Measurements from ENCODE around the gene SVOPL.

DNA sequence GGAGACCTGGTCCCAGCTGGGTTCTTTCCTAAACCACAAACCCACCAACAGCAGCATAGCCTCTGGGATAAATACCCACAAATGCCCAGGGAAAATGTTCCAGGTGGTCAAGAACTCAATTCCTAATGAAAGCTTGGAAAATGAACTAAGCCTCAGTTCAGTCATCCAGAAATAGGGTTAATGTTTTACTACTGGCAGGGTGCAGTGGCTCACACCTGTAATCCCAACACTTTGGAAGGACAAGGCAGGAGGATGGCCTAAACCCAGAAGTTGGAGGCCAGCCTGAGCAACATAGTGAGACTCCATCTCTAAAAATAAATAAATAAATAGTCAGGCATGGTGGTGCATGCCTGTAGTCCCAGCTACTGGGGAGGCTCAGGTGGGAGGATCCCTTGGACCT is 82.2 kb downstream of the SVOPL start:
- no peak for TF ChIP-seq CTCF (IDR thresholded peaks at IDR 0.05)
- no peak for TF ChIP-seq EZH2 (IDR thresholded peaks at IDR 0.05; ENCODE audit: borderline replicate concordance, insufficient read depth, low read depth, low read length, poor library complexity, severe bottlenecking)
